DOHH2 (cell line): ENCODE results near the gene PTPN7.
"Not testable (repeated sequence)": the region's sequence is repeated elsewhere in the genome, so short reads cannot be mapped to it uniquely, and the experiment has no call there.

Experiments used
- H3F3A ChIP-seq: fragments of 200-600 bp; sonication (generic), shearing (Covaris generic); 2 replicates; pipeline ENCODE4 v1.6.0; 2016; ENCODE audit warnings: antibody characterized with exemption, mild to moderate bottlenecking; ENCODE audit not compliant: control insufficient read depth, insufficient read depth
- H3K27ac ChIP-seq: fragments of 200-600 bp; sonication (generic); 2 replicates; pipeline ENCODE4 v1.5.1; 2014; ENCODE audit warnings: low read depth, mild to moderate bottlenecking, low read length, moderate library complexity
- H3K27me3 ChIP-seq: fragments of 200-600 bp; sonication (generic); 2 replicates; pipeline ENCODE4 v1.6.1; 2014; ENCODE audit warnings: mild to moderate bottlenecking, low read length, mixed read lengths; ENCODE audit not compliant: control insufficient read depth
- H3K36me3 ChIP-seq: fragments of 200-600 bp; sonication (generic); 2 replicates; pipeline ENCODE4 v1.6.1; 2014; ENCODE audit warnings: mild to moderate bottlenecking, low read length, moderate library complexity, mixed read lengths; ENCODE audit not compliant: control insufficient read depth
- H3K4me1 ChIP-seq: fragments of 200-600 bp; sonication (generic); 2 replicates; pipeline ENCODE4 v1.6.1; 2014; ENCODE audit warnings: mild to moderate bottlenecking, low read length, mixed read lengths; ENCODE audit not compliant: control insufficient read depth
- H3K4me2 ChIP-seq: fragments of 200-600 bp; sonication (generic); 2 replicates; pipeline ENCODE4 v1.6.0; 2014; ENCODE audit warnings: mild to moderate bottlenecking, low read length, moderate library complexity
- H3K4me3 ChIP-seq: fragments of 200-600 bp; sonication (generic); 2 replicates; pipeline ENCODE4 v1.5.1; 2014; ENCODE audit warnings: mild to moderate bottlenecking, low read length, mixed read lengths
- H3K79me2 ChIP-seq: fragments of 200-600 bp; sonication (generic); 2 replicates; pipeline ENCODE4 v1.6.1; 2014; ENCODE audit warnings: mild to moderate bottlenecking, low read length, mixed read lengths; ENCODE audit not compliant: control insufficient read depth
- H3K9me2 ChIP-seq: fragments of 200-600 bp; sonication (generic); replicated peaks from 2 replicates; pipeline ENCODE4 v1.6.1; 2014; ENCODE audit warnings: mild to moderate bottlenecking, low read length, mixed read lengths; ENCODE audit not compliant: control insufficient read depth
- H3K9me3 ChIP-seq: fragments of 200-600 bp; sonication (generic); 2 replicates; pipeline ENCODE4 v1.6.1; 2014; ENCODE audit warnings: antibody characterized with exemption, low read length, mixed read lengths; ENCODE audit not compliant: control insufficient read depth, insufficient read depth
- H4K20me1 ChIP-seq: fragments of 200-600 bp; sonication (generic); 2 replicates; pipeline ENCODE4 v1.6.0; 2014; ENCODE audit warnings: low read depth, mild to moderate bottlenecking, antibody characterized with exemption, low read length, moderate library complexity; ENCODE audit not compliant: control insufficient read depth, insufficient read depth
- CTCF ChIP-seq: fragments of 200-600 bp; sonication (generic); IDR thresholded peaks from one replicate; pipeline ENCODE4 v1.5.1; 2014; ENCODE audit warnings: antibody characterized with exemption, mild to moderate bottlenecking, low read depth, low read length; ENCODE audit not compliant: poor library complexity, severe bottlenecking
- EZH2phosphoT487 ChIP-seq: fragments of 200-600 bp; sonication (generic); IDR thresholded peaks from 2 replicates; pipeline ENCODE4 v1.6.1; 2017; ENCODE audit warnings: borderline replicate concordance, mild to moderate bottlenecking, antibody characterized with exemption, low read length, moderate library complexity, mixed read lengths

The PTPN7 gene

DNA sequence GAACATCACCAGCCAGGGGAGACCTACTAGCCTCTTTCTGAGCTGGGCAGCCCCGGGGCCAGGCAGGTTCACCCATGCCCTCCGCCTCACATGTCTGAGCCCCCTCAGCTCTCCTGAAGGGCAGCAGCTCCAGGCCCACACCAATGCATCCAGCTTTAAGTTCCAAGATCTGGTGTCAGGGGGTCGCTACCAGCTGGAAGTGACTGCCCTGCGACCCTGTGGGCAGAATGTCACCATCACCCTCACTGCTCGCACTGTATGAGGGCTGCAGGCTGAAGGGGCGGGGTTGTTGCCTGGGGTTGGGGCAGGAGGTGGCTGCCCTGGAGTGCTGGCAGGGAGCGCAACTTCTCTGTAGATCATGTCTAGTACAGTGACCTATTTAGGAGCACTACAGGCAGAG lies 8.5 kb upstream of the PTPN7 start:
- H3K4me1 ChIP-seq: peaks cover 19% of the 10 kb centered on the region
- TF ChIP-seq EZH2phosphoT487 (no peak), CTCF (no peak)
- no peaks in the 10 kb centered on the region for H3K79me2 ChIP-seq
- no peaks in the 10 kb centered on the region for H3K27me3 ChIP-seq
- H3K9me3 ChIP-seq: no peaks in the 10 kb centered on the region
- H3F3A ChIP-seq: no peaks in the 10 kb centered on the region
- no peak overlapping the region for H3K4me3 ChIP-seq
- H4K20me1 ChIP-seq: no peaks in the 10 kb centered on the region
- H3K4me2 ChIP-seq: no peak overlapping the region
- no peaks in the 10 kb centered on the region for H3K36me3 ChIP-seq
- H3K27ac ChIP-seq: no peak overlapping the region
- H3K9me2 ChIP-seq: no peaks in the 10 kb centered on the region

DNA sequence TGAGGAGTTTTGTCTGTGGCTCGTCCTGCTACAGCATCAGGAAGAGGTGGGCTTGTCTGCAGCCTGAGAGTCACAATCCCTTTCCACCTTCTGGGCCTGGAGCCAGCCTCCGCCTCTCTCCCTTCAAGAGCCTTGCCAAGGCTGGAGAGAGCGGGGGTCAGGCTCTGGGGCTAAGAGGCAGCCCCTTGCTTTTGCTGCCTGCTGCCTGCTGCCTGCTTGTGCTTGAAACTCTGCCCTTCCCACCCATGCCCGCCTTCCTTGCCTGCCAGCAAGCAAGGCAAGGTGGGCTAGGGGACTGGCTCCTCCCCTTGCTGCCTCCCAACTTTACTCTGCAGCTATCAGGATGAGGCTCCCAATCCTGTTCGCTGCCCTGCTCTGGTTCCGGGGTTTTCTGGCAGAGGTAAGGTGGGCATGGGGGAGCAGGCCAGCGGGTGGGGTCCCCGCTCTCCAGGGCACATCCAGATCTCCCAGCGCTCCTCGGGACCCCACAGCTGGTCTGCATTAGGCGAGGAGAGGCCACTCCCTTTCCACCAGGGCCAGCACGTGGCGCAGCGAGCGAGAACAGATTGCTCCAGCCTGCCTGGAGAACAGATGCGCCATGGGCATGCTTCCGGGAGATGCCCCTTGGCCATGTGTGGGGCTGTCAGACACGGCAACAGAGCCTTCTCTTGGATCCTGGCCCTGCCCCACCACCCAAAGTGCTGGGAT lies 7.5 kb upstream of the PTPN7 start:
- Histone ChIP-seq H4K20me1 (no peaks in the 10 kb centered on the region), H3K36me3 (no peaks in the 10 kb centered on the region), H3K4me3 (no peak overlapping the region), H3K4me1 (peaks cover 29% of the 10 kb centered on the region), H3F3A (no peaks in the 10 kb centered on the region), H3K27me3 (no peaks in the 10 kb centered on the region), H3K9me3 (no peaks in the 10 kb centered on the region), H3K27ac (no peak overlapping the region), H3K79me2 (no peaks in the 10 kb centered on the region), H3K4me2 (no peak overlapping the region), H3K9me2 (no peaks in the 10 kb centered on the region)
- no peak for TF ChIP-seq CTCF
- no peak for TF ChIP-seq EZH2phosphoT487

DNA sequence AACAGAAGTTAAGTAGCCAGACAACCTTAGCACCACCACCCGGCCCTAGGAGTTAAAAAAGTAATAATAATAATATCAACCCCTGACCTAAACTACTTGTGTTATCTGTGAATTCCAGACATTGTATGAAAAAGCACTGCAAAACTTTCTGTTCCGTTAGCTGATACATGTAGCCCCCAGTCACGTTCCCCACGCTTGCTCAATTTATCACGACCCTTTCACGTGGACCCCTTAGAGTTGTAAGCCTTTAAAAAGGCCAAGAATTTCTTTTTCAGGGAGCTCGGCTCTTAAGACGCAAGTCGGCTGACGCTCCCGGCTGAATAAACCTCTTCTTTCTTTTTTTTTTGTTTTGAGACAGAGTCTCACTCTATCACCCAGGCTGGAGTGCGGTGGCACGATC lies 6.7 kb upstream of the PTPN7 start:
- not testable (repeated sequence) for H3K4me3 ChIP-seq, H3K27me3 ChIP-seq
- H3K4me1 ChIP-seq: peaks cover 37% of the 10 kb centered on the region

DNA sequence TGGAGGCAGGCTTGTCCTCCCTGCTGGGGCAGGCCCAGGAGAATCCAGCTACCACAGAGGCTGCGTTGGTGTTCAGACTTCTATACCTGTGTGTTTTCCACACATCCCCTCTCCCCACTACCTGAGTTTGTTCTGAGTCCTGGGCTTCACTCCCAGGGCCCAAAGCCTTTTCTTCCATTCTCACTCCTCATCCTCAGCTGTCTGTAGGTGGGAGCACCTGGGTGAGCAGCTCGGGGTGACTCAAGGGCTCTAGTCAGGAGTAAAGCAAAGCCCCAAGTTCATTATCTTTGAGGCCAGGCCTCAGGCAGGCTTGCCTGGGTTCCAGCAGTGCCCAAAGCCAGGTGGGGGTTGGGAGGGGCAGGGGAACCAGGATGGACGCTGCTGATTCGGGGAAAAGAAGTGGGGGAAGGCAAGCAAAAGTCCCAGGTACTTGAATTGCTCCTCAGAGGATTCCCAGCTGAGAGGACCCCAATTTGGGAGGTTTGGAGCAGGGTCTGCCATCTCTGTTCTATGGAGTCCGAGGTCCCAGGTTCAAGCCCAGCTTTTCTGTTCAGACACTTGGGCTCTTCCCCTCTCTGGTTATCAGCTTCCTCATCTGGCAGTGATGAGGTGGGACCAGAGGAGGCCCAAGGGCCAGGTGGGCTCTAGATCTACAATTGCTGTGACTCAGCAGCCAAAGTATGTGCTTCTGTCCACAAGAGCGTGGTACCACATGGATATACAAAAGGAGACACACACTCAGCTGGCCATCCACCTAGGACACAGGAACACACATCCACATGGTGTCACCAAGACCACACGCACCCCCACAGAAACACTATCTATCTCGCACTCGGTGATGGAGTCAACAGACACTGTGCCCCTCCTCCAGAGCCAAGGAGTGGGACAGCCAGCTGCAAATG lies 5.8 kb upstream of the PTPN7 start:
- H3K4me1 ChIP-seq: peaks cover 45% of the 10 kb centered on the region
- no peaks in the 10 kb centered on the region for H3K27me3 ChIP-seq
- H3K9me2 ChIP-seq: no peaks in the 10 kb centered on the region
- no peaks in the 10 kb centered on the region for H3K9me3 ChIP-seq
- no peak overlapping the region for H3K4me2 ChIP-seq
- no peaks in the 10 kb centered on the region for H4K20me1 ChIP-seq
- H3K27ac ChIP-seq: no peak overlapping the region
- no peak for TF ChIP-seq EZH2phosphoT487
- no peak for TF ChIP-seq CTCF
- no peaks in the 10 kb centered on the region for H3K36me3 ChIP-seq
- peaks cover 2% of the 10 kb centered on the region for H3K79me2 ChIP-seq
- no peaks in the 10 kb centered on the region for H3F3A ChIP-seq
- H3K4me3 ChIP-seq: no peak overlapping the region

More for the DNA sequence above, 6.7 kb upstream of the PTPN7 start:
- not testable (repeated sequence) for H3K4me2 ChIP-seq, H3K9me2 ChIP-seq, H3K79me2 ChIP-seq, H3K36me3 ChIP-seq, H3K27ac ChIP-seq, H4K20me1 ChIP-seq, H3K9me3 ChIP-seq, H3F3A ChIP-seq
